GM12873 (cell line): Measurements from ENCODE around the gene INHBC.

Experiments
- TF ChIP-seq, protein P1 (sequence below): IDR thresholded peaks from 2 replicates; pipeline ENCODE4 v1.5.1; 2012; ENCODE audit warnings: low read depth, mild to moderate bottlenecking, moderate library complexity, low read length, control low read depth; ENCODE audit not compliant: insufficient read depth; ENCODE audit errors: missing control alignments

INHBC gene

DNA sequence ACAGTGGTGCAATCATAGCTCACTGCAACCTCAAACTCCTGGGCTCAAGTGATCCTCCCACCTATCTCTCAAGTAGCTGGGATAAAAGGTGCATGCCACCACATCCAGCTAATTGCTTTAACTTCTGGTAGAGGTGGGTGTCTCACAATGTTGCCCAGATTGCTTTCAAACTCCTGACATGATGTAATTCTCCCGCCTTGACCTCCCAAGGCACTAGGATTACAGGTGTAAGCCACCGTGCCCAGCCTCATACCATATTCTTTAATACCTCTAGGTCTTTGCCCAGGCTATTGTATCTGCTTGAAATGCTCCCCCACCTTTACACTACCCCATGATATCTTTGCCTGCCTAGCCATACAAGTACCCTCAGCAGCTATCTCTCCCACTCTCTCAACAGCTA is 15.1 kb upstream of the INHBC start:
- TF ChIP-seq, protein P1, sequence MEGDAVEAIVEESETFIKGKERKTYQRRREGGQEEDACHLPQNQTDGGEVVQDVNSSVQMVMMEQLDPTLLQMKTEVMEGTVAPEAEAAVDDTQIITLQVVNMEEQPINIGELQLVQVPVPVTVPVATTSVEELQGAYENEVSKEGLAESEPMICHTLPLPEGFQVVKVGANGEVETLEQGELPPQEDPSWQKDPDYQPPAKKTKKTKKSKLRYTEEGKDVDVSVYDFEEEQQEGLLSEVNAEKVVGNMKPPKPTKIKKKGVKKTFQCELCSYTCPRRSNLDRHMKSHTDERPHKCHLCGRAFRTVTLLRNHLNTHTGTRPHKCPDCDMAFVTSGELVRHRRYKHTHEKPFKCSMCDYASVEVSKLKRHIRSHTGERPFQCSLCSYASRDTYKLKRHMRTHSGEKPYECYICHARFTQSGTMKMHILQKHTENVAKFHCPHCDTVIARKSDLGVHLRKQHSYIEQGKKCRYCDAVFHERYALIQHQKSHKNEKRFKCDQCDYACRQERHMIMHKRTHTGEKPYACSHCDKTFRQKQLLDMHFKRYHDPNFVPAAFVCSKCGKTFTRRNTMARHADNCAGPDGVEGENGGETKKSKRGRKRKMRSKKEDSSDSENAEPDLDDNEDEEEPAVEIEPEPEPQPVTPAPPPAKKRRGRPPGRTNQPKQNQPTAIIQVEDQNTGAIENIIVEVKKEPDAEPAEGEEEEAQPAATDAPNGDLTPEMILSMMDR: no peak

DNA sequence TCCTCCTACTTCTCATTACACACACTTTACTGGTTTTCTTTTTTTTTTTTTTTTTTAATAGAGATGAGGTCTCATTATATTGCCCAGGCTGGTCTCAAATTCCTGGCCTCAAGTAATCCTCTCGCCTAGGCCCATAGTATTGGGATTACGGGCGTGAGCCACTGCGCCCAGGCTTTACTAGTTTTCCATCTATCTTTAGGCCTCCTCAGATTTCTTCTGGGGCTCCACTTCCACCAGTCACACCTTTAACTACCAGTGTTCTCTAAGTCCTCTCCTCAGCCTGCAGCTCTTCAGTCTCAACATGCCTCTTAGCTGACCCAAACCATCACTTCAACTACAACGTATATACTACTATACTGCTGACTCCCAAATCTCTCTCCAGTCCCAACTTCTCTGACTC is 14.1 kb upstream of the INHBC start:
- TF ChIP-seq, protein P1: no peak

GRCh38 chr12:57428965-57429364 is 5.6 kb upstream of the INHBC start:
- TF ChIP-seq, protein P1: no peak

GRCh38 chr12:57429473-57430111 is 5.0 kb upstream of the INHBC start:
- TF ChIP-seq, protein P1: no peak

DNA sequence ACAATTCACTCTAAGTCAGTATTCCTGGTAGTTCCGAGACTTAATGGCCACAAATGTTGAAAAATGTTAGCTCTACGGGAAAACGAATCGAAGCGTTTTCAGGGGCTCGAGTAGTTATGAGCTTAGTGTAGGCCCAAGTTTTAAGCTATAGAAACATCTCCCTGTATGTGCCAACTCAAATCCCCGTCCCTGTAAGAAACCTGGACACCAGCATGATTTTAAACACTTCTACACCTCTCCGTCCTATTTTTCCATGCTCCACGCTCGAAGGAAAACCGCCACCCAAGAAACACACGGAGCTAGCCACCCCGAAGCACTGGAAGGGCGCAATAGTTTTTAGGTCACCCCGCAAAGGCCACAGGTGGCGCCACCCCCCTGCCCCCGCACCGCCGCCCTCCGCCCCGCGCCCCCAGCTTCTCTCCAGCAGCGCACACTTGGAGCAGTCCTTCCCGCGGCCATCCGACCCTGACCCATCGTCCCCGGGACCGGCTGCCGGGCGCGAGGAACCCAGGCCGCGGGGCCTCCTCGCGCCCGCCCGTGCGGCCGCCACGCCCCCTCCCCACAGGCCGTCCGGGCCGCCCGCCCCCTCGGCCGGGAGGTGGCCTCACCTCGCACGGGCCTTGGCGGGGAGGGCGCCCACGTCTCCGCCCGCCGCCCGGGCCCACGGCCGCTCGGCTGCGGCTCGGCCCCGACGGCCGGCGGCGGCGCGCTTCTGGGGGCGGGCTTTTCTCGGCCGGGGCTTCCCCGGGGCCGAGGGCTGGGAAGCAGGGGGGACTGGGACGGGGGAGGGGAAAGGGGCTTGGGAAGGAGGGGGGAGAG is 4.3 kb upstream of the INHBC start:
- TF ChIP-seq, protein P1: no peak

- TF ChIP-seq, protein P1: no peak
Measured at GRCh38 chr12:57430931-57431566, 3.5 kb upstream of the INHBC start, which contains the start of gene R3HDM2. Gene R3HDM2, minus strand, starts transcription at chr12:57431043. Its CDS starts 120,615 bp downstream, at chr12:57310428.

- TF ChIP-seq, protein P1: no peak
Measured at GRCh38 chr12:57431654-57432188, 2.9 kb upstream of the INHBC start.
